Mammary epithelial cell (primary cell): Measurements from ENCODE around the gene MYRF.

Experiments
- CTCF ChIP-seq, 2 donors: IDR thresholded peaks in 1 of 2; conservative IDR thresholded peaks in 1 of 2; 2 replicates each; pipeline ENCODE4 v1.5.1; 2011 to 2012; ENCODE audit warnings: inconsistent platforms in 2 of 2, low read length in 2 of 2, mild to moderate bottlenecking in 2 of 2, control low read depth in 1 of 2, low read depth in 1 of 2; ENCODE audit not compliant: insufficient read depth in 1 of 2; ENCODE audit errors: extremely low read depth in 1 of 2
- EZH2 ChIP-seq: IDR thresholded peaks from 2 replicates; pipeline ENCODE4 v1.6.1; 2012; ENCODE audit warnings: low read length, inconsistent platforms, borderline replicate concordance

GRCh38 chr11:61762798-61763197, 10.4 kb downstream of the MYRF start:
- TF ChIP-seq CTCF (conservative IDR thresholded peaks at IDR 0.05 in 1 of 2, IDR thresholded peaks at IDR 0.05 in 1 of 2; ENCODE audit: extremely low read depth in 1 of 2, insufficient read depth in 1 of 2, low read depth in 1 of 2, low read length in 2 of 2) (no peak), EZH2 (no peak)
